ENCODE measurements around the gene STT3B. TPM values are rescaled to one million over a fixed set of nuclear protein-coding genes. Genes with fewer than 3 reads are reported as not detected.

Gene STT3B
- total and polyA plus RNA-seq, 2 donors from 2014 or later: 44.7 to 89.9 TPM

DNA sequence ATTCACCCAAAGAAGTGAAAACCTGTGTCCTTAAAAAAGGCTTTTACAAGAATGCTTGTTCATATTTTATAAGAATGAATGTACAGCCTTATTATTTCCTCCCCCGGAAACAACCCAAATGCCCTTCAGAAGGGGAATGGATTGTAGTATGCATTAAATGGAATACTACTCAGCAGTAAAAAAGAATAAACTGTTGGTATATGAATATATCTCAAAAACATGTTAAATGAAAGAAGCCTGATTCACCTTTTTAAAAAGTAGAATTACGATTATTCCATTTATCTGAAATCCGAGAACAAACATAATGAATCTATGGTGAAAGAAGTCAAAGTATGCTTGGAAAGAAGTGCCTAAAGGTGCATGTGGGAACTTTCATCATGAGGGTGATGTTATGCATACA is 20.5 kb downstream of the STT3B start:
- TF ChIP-seq, protein P1, sequence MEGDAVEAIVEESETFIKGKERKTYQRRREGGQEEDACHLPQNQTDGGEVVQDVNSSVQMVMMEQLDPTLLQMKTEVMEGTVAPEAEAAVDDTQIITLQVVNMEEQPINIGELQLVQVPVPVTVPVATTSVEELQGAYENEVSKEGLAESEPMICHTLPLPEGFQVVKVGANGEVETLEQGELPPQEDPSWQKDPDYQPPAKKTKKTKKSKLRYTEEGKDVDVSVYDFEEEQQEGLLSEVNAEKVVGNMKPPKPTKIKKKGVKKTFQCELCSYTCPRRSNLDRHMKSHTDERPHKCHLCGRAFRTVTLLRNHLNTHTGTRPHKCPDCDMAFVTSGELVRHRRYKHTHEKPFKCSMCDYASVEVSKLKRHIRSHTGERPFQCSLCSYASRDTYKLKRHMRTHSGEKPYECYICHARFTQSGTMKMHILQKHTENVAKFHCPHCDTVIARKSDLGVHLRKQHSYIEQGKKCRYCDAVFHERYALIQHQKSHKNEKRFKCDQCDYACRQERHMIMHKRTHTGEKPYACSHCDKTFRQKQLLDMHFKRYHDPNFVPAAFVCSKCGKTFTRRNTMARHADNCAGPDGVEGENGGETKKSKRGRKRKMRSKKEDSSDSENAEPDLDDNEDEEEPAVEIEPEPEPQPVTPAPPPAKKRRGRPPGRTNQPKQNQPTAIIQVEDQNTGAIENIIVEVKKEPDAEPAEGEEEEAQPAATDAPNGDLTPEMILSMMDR (IDR thresholded peaks at IDR 0.05; ENCODE audit: borderline replicate concordance, extremely low read depth, insufficient read depth): no peak

DNA sequence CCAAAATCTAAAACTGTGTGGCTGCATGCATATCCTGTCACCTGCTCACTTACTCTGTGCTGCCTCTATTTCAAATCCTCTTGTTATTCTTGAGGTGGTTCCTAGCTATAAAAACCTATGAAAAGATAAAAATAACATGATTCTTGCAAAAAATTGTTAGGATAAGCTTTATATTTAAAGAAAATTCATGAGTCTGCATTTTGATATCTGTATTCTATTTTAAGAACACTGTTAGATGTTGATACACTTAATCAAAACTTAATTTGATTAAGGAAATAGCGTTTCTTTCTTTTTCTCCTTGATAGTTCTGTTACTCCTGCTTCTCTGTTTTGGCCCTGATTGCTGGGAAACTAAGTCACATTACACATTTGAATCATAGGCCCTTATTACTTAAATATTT is 22.5 kb downstream of the STT3B start:
- no peaks in the 10 kb centered on the region for H3K27me3 ChIP-seq (ENCODE audit: control insufficient read depth, insufficient read depth, low read length)
- peaks cover 0 to 2% (median 0%) of the 10 kb centered on the region in 3 donors for H3K4me1 ChIP-seq (ENCODE audit: control insufficient read depth in 2 of 3, insufficient read depth in 2 of 3, low read depth in 1 of 3, low read length in 3 of 3)
- H3K4me3 ChIP-seq (ENCODE audit: low read length in 3 of 3): no peak overlapping the region
- DNase-seq (no peak), FAIRE-seq (no peak)
- H3K9ac ChIP-seq (ENCODE audit: low read length in 3 of 3): no peak overlapping the region
- H3K9me3 ChIP-seq (ENCODE audit: control insufficient read depth in 2 of 3, insufficient read depth in 1 of 3, low read length in 3 of 3): peaks cover 0 to under 1% (median 0%) of the 10 kb centered on the region in 3 donors
- no peaks in the 10 kb centered on the region for H3K36me3 ChIP-seq (ENCODE audit: control insufficient read depth in 2 of 3, insufficient read depth in 3 of 3, low read length in 3 of 3)
- H3K27ac ChIP-seq (ENCODE audit: low read depth in 2 of 2, low read length in 2 of 2): no peak overlapping the region
- TF ChIP-seq, protein P1 (IDR thresholded peaks at IDR 0.05; ENCODE audit: borderline replicate concordance, extremely low read depth, insufficient read depth): no peak
- intact Hi-C loops (cut with DNase I): no loop called here

More for the DNA sequence above, 20.5 kb downstream of the STT3B start:
- Histone ChIP-seq H3K27ac (ENCODE audit: low read depth in 2 of 2, low read length in 2 of 2) (no peak overlapping the region), H3K36me3 (ENCODE audit: control insufficient read depth in 2 of 3, insufficient read depth in 3 of 3, low read length in 3 of 3) (no peaks in the 10 kb centered on the region), H3K9me3 (ENCODE audit: control insufficient read depth in 2 of 3, insufficient read depth in 1 of 3, low read length in 3 of 3) (no peaks in the 10 kb centered on the region), H3K4me3 (ENCODE audit: low read length in 3 of 3) (no peak overlapping the region), H3K4me1 (ENCODE audit: control insufficient read depth in 2 of 3, insufficient read depth in 2 of 3, low read depth in 1 of 3, low read length in 3 of 3) (peaks cover 0 to 3% (median 0%) of the 10 kb centered on the region in 3 donors), H3K9ac (ENCODE audit: low read length in 3 of 3) (no peak overlapping the region), H3K27me3 (ENCODE audit: control insufficient read depth, insufficient read depth, low read length) (no peaks in the 10 kb centered on the region)
- intact Hi-C loops (cut with DNase I): no loop called here
- DNase-seq (no peak), FAIRE-seq (no peak)

DNA sequence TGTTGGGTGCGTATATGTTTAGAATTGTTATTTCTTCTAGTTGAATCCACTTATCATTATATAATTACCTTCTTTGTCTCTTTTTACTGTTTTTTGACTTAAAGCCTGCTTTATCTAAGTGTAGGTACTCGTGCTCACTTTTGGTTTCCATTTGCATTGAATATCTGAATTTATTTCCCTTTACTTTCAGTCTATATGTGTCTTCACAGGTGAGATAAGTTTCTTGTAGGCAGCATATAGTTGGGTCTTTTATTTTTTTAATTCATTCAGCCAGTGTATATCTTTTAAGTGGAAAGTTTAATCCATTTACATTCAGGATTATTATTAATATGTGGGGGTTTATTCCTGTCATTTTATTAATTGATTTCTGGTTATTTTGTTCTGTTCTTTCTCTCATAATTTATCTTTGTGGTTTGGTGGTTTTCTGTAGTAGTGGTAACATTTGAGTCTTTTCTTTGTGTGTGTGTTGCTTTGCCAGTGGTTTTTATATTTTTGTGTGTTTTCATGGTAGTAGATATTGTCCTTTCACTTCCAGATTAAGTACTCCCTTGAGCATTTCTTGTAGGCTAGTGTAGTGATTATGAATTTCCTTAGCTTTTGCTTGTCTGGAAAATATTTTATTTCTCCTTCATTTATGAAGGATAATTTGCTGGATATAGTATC is 27.3 kb downstream of the STT3B start:
- Histone ChIP-seq H3K27ac (ENCODE audit: low read depth in 2 of 2, low read length in 2 of 2) (no peak overlapping the region), H3K27me3 (ENCODE audit: control insufficient read depth, insufficient read depth, low read length) (no peaks in the 10 kb centered on the region), H3K4me3 (ENCODE audit: low read length in 3 of 3) (no peak overlapping the region), H3K4me1 (ENCODE audit: control insufficient read depth in 2 of 3, insufficient read depth in 2 of 3, low read depth in 1 of 3, low read length in 3 of 3) (peaks cover 0 to 4% (median 0%) of the 10 kb centered on the region in 3 donors), H3K36me3 (ENCODE audit: control insufficient read depth in 2 of 3, insufficient read depth in 3 of 3, low read length in 3 of 3) (no peaks in the 10 kb centered on the region), H3K9ac (ENCODE audit: low read length in 3 of 3) (no peak overlapping the region), H3K9me3 (ENCODE audit: control insufficient read depth in 2 of 3, insufficient read depth in 1 of 3, low read length in 3 of 3) (peaks cover 0 to 4% (median 0%) of the 10 kb centered on the region in 3 donors)
- FAIRE-seq: no peak
- intact Hi-C loops (cut with DNase I): no loop called here
- no peak for DNase-seq
- TF ChIP-seq, protein P1 (IDR thresholded peaks at IDR 0.05; ENCODE audit: borderline replicate concordance, extremely low read depth, insufficient read depth): no peak

All from kidney (tissue), 14 donors.